Measurements from ENCODE around the gene RHOF. TPM values are rescaled to one million over a fixed set of nuclear protein-coding genes. Genes with fewer than 3 reads are reported as not detected.
A peak's percentile ranks its signal among the peaks of the same experiment; 100 is the strongest.

Gene RHOF
- total RNA-seq (2022) (33.8 and 36.7 TPM in 2 replicates), Bru-seq, nascent RNA (percentile 63 among the genes with signal in this experiment), BruChase-seq, experiment 1, labeled RNA remaining after a 2-hour chase (percentile 70 among the genes with signal in this experiment), BruChase-seq, experiment 2, labeled RNA remaining after a 6-hour chase (percentile 76 among the genes with signal in this experiment)
- long read RNA-seq, transcript RHOF-201 (5 exons, 3,009 nt) = major isoform, 43 of 63 reads
- long read RNA-seq, partial matches to known transcripts = 9 of 63 reads
- long read RNA-seq, other reads (novel, unspliced or antisense) = 6 of 63 reads

DNA sequence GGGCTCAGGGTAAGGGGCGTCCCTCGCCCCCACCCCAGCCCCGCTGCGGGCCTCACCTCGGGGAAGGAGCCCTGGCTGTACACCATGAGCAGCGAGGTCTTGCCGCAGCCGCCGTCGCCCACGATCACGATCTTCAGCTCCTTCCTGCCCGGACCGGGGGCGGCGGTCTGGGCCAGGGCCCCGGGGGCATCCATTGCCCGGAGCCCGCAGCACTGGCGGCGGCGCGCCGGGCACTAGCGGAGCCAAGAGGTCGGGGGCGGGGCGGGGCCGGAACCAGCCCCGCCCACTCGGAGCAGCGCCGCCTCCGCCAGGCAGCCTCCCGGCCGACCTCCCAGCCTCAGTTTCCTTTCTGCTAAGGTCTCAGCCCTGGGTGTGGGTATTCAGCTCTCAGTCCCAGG is at the start of gene RHOF:
RHOF (minus strand) TSS at position 249 of the 398 bp plus-strand sequence; CDS start at position 194, 55 bp downstream.
- Histone ChIP-seq H3K4me1 (peaks cover 53% of the 10 kb centered on the region), H3K36me3 (ENCODE audit: control insufficient read depth, insufficient read depth, low read length) (no peaks in the 10 kb centered on the region; the same call in none of the 2 replicates), H3K27me3 (replicated peaks; ENCODE audit: control insufficient read depth, insufficient read depth, low read length) (no peaks in the 10 kb centered on the region), H3K9me3 (no peaks in the 10 kb centered on the region), H3K4me3 (ENCODE audit: low read depth, low read length) (peak within 1 kb of the TSS; percentile 82)
- no peak for DNase-seq
- Mint-ChIP-seq H3K9me3 (ENCODE audit: unreplicated experiment) (no peaks in the 10 kb centered on the region), H3K4me3 (ENCODE audit: unreplicated experiment) (peak within 1 kb of the TSS; percentile 74), H3K4me1 (ENCODE audit: low read depth, unreplicated experiment) (peaks cover 28% of the 10 kb centered on the region), H3K36me3 (ENCODE audit: insufficient read depth, unreplicated experiment) (peaks cover 63% of the 10 kb centered on the region), H3K27ac (ENCODE audit: unreplicated experiment) (peak within 1 kb of the TSS; percentile 96), H3K27me3 (ENCODE audit: insufficient read depth, unreplicated experiment) (no peaks in the 10 kb centered on the region)
- POLR2A ChIA-PET = interaction anchor here (1.3 to 1.9 kb wide), 3 partner anchors 10 to 18 kb away, joined by 3 to 17 read pairs (median 6); no protein-coding TSS in a partner anchor
- CTCF ChIA-PET = interaction anchor here (0.7 to 6.6 kb wide), 19 partner anchors 9 to 257 kb away, joined by 3 to 145 read pairs (median 9); partner anchors contain the start of genes PSMD9, SETD1B and TMEM120B
- TF ChIP-seq, protein P1, sequence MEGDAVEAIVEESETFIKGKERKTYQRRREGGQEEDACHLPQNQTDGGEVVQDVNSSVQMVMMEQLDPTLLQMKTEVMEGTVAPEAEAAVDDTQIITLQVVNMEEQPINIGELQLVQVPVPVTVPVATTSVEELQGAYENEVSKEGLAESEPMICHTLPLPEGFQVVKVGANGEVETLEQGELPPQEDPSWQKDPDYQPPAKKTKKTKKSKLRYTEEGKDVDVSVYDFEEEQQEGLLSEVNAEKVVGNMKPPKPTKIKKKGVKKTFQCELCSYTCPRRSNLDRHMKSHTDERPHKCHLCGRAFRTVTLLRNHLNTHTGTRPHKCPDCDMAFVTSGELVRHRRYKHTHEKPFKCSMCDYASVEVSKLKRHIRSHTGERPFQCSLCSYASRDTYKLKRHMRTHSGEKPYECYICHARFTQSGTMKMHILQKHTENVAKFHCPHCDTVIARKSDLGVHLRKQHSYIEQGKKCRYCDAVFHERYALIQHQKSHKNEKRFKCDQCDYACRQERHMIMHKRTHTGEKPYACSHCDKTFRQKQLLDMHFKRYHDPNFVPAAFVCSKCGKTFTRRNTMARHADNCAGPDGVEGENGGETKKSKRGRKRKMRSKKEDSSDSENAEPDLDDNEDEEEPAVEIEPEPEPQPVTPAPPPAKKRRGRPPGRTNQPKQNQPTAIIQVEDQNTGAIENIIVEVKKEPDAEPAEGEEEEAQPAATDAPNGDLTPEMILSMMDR (IDR thresholded peaks at IDR 0.05; ENCODE audit: insufficient read depth in 1 of 2, low read depth in 1 of 2, low read length in 1 of 2, severe bottlenecking in 1 of 2, unreplicated experiment in 1 of 2) = no peak
- intact Hi-C loops (cut with micrococcal nuclease; ENCODE audit: unreplicated experiment) = loop anchor here (5.0 kb wide), 1 partner anchor 211 kb away; the partner anchor contains the start of gene KDM2B
- no TSS peak for BruUV-seq (replicated peaks)

DNA sequence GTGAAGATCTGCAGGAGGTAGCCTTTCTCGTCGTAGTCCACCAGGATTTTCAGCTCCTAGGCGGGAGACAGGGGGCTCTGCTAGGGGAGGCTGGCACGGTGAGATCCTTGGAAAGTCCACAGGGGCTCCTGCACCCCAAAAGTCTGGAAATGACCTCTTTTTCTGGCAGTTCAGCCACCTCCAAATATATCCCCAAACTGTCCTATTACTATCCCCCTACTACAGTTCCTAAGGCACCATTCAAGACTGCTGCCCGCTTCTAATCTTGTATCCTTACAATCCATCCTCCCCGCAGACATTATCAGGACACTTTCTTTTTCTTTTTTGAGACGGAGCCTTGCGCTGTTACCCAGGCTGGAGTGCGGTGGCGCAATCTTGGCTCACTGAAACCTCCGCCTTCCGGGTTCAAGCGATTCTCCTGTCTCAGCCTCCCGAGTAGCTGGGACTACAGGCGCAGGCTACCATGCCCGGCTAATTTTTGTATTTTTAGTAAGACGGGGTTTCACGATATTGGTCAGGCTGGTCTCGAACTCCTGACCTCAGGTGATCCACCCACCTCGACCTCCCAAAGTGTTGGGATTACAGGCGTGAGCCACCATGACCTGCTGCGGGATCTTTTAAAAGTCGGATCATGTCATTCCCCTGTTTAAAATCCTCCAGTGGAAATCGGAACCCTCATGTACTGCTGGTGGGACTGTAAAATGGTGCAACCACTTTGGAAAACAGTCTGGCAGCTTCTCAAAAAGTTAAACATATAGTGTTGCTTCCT is 46.7 kb upstream of the RHOF start:
- peaks cover 7% of the 10 kb centered on the region for H3K36me3 Mint-ChIP-seq (ENCODE audit: insufficient read depth, unreplicated experiment)
- TSS peak; percentile 87 for BruUV-seq (replicated peaks)
- no peaks in the 10 kb centered on the region for H3K9me3 ChIP-seq
- ChIA-PET POLR2A (no interaction called here), CTCF (interaction anchor here (2.8 kb wide), 1 partner anchor 46 kb away, joined by 17 read pairs; the partner anchor contains the start of gene RHOF)
- peak overlapping the region; percentile 63 for H3K4me3 ChIP-seq (ENCODE audit: low read depth, low read length)
- intact Hi-C loops (cut with micrococcal nuclease; ENCODE audit: unreplicated experiment) = loop anchor here (1.0 to 2.0 kb wide), 2 partner anchors 45 to 48 kb away; partner anchors contain the start of gene PSMD9
- H3K9me3 Mint-ChIP-seq (ENCODE audit: unreplicated experiment) = no peaks in the 10 kb centered on the region
- H3K4me3 Mint-ChIP-seq (ENCODE audit: unreplicated experiment) = peak overlapping the region; percentile 86
- H3K4me1 Mint-ChIP-seq (ENCODE audit: low read depth, unreplicated experiment) = peaks cover 10% of the 10 kb centered on the region
- TF ChIP-seq, protein P1 (IDR thresholded peaks at IDR 0.05; ENCODE audit: insufficient read depth in 1 of 2, low read depth in 1 of 2, low read length in 1 of 2, severe bottlenecking in 1 of 2, unreplicated experiment in 1 of 2) = no peak
- H3K4me1 ChIP-seq = 0 out of 2 replicates have a peak, but pooled peaks cover 4% of the 10 kb centered on the region
- no peak for DNase-seq
- H3K27me3 Mint-ChIP-seq (ENCODE audit: insufficient read depth, unreplicated experiment) = no peaks in the 10 kb centered on the region
- no peaks in the 10 kb centered on the region for H3K27me3 ChIP-seq (replicated peaks; ENCODE audit: control insufficient read depth, insufficient read depth, low read length)
- H3K27ac Mint-ChIP-seq (ENCODE audit: unreplicated experiment) = peak overlapping the region; percentile 72
- no peaks in the 10 kb centered on the region for H3K36me3 ChIP-seq (ENCODE audit: control insufficient read depth, insufficient read depth, low read length)

All from Caco-2 (cell line).